Measurements from ENCODE around the gene ANKRD44. TPM values are rescaled to one million over a fixed set of nuclear protein-coding genes. Genes with fewer than 3 reads are reported as not detected.

ANKRD44 gene
- polyA plus RNA-seq, 2 of the 4 experiments (the other 2 are of a cell fraction), result 0.97 to 5.9 TPM

GRCh38 chr2:197116306-197116879 is 194.2 kb downstream of the ANKRD44 start:
- DNase-seq (ENCODE audit: low read depth in 1 of 2, low spot score in 1 of 2) (no peak), ATAC-seq (no peak), FAIRE-seq (no peak)
- TF ChIP-seq HOXB13 (CRISPR knock-in tag; IDR thresholded peaks at IDR 0.05; ENCODE audit: low read depth) (no peak), RARB (CRISPR knock-in tag; IDR thresholded peaks at IDR 0.05) (no peak), SMC3 (IDR thresholded peaks at IDR 0.05) (no peak), MAX (IDR thresholded peaks at IDR 0.05) (no peak), FOXS1 (CRISPR knock-in tag; IDR thresholded peaks at IDR 0.05) (no peak), NPAS2 (CRISPR knock-in tag; IDR thresholded peaks at IDR 0.05; ENCODE audit: borderline replicate concordance) (no peak), BHLHE40 (IDR thresholded peaks at IDR 0.05; ENCODE audit: low read depth, low read length) (no peak), ATOH8 (CRISPR knock-in tag; IDR thresholded peaks at IDR 0.05; ENCODE audit: low read depth) (no peak), E2F6 (IDR thresholded peaks at IDR 0.05; ENCODE audit: borderline replicate concordance, low read depth) (no peak), FOSB (CRISPR knock-in tag; IDR thresholded peaks at IDR 0.05) (no peak), PBX3 (IDR thresholded peaks at IDR 0.05) (no peak), KDM5A (IDR thresholded peaks at IDR 0.05) (no peak)
- no peaks in the 10 kb centered on the region for H3K9me3 ChIP-seq
- H3K4me2 ChIP-seq, result no peak overlapping the region
- no peak overlapping the region for H3K4me3 ChIP-seq
- no peaks in the 10 kb centered on the region for H3K4me1 ChIP-seq
- ChIA-PET POLR2A (no interaction called here), CTCF (interaction anchor here (0.7 kb wide), 1 partner anchor 75 kb away, joined by 3 read pairs; no protein-coding TSS in a partner anchor)
- no peak overlapping the region for H3K27ac ChIP-seq
- WGBS (ENCODE audit: missing lambda C conversion rate), result 69% methylated on average over 10 of the region's 10 CpGs

- CTCF ChIA-PET, result interaction anchor here (0.6 to 3.0 kb wide), 4 partner anchors 76 to 260 kb away, joined by 4 to 32 read pairs (median 14); partner anchors contain the start of gene ANKRD44
- no peak for DNase-seq (ENCODE audit: low read depth in 1 of 2, low spot score in 1 of 2)
- no peak for ATAC-seq
- Histone ChIP-seq H3K4me2 (no peak overlapping the region), H3K27ac (no peak overlapping the region), H3K4me1 (no peaks in the 10 kb centered on the region), H3K9me3 (no peaks in the 10 kb centered on the region), H3K4me3 (no peak overlapping the region)
- no peak for FAIRE-seq
- TF ChIP-seq RARB (CRISPR knock-in tag; IDR thresholded peaks at IDR 0.05) (no peak), USF2 (IDR thresholded peaks at IDR 0.05) (no peak), HDAC2 (IDR thresholded peaks at IDR 0.05) (no peak), CHD2 (IDR thresholded peaks at IDR 0.05; ENCODE audit: low read length, partially characterized antibody) (no peak), JUNB (IDR thresholded peaks at IDR 0.05) (no peak)
- POLR2A ChIA-PET, result no interaction called here
Observed at GRCh38 chr2:197115325-197115724, 195.3 kb downstream of the ANKRD44 start.

- no peak overlapping the region for H3K27ac ChIP-seq
- H3K4me3 ChIP-seq, result no peak overlapping the region
- DNase-seq (ENCODE audit: low read depth in 1 of 2, low spot score in 1 of 2) (peak; percentile 24 to 26), FAIRE-seq (no peak), ATAC-seq (peak in 1 of 2 experiments; percentile 74; a peak in 2 of 6 replicates)
- no peak overlapping the region for H3K4me2 ChIP-seq
- H3K4me1 ChIP-seq, result peaks cover 7% of the 10 kb centered on the region; the same call in 1 of the 3 replicates
- ChIA-PET POLR2A (no interaction called here), CTCF (interaction anchor here (0.6 to 3.0 kb wide), 59 partner anchors 9 to 383 kb away, joined by 3 to 32 read pairs (median 4); partner anchors contain the start of gene ANKRD44)
- TF ChIP-seq HOXA7 (CRISPR knock-in tag; IDR thresholded peaks at IDR 0.05), result no peak
- TF ChIP-seq SMC3 (IDR thresholded peaks at IDR 0.05), result peak; percentile 81
- TF ChIP-seq SREBF2 (IDR thresholded peaks at IDR 0.05), result no peak
- TF ChIP-seq MAFK (IDR thresholded peaks at IDR 0.05; ENCODE audit: partially characterized antibody), result peak; percentile 99
- TF ChIP-seq ZSCAN20 (CRISPR knock-in tag; IDR thresholded peaks at IDR 0.05), result no peak
- no peak for TF ChIP-seq CEBPB (IDR thresholded peaks at IDR 0.05)
- TF ChIP-seq NR3C1 (IDR thresholded peaks at IDR 0.05), result no peak
- no peak for TF ChIP-seq HOXB5 (CRISPR knock-in tag; IDR thresholded peaks at IDR 0.05)
- no peak for TF ChIP-seq ZNF302 (CRISPR knock-in tag; IDR thresholded peaks at IDR 0.05)
- TF ChIP-seq KDM5A (IDR thresholded peaks at IDR 0.05), result no peak
- no peak for TF ChIP-seq JUNB (IDR thresholded peaks at IDR 0.05)
- TF ChIP-seq RAD21 (conservative IDR thresholded peaks at IDR 0.05 in 1 of 2, IDR thresholded peaks at IDR 0.05 in 1 of 2), result peak; percentile 79 to 90
- no peak for TF ChIP-seq PBX3 (IDR thresholded peaks at IDR 0.05)
- TF ChIP-seq CTCF (IDR thresholded peaks at IDR 0.05), result peak; percentile 87
- no peak for TF ChIP-seq CBX8 (IDR thresholded peaks at IDR 0.05)
- no peak for TF ChIP-seq E2F6 (IDR thresholded peaks at IDR 0.05; ENCODE audit: borderline replicate concordance, low read depth)
- 2% methylated on average over 1 of the region's 1 CpG for WGBS (ENCODE audit: missing lambda C conversion rate)
- H3K9me3 ChIP-seq, result no peaks in the 10 kb centered on the region
Observed at GRCh38 chr2:197113275-197113711, 197.3 kb downstream of the ANKRD44 start.

All from A549 (cell line).